Neural cell (in vitro differentiated cells): ENCODE data around the gene TSPAN18. TPM values are rescaled to one million over a fixed set of nuclear protein-coding genes. Genes with fewer than 3 reads are reported as not detected.

ENCODE experiments used
- H2AFZ ChIP-seq: fragments of 200-600, 300-800 bp; sonication (generic), shearing (Covaris generic); 2 replicates; pipeline ENCODE4 v1.6.0; 2014; ENCODE audit warnings: low read depth, mild to moderate bottlenecking, antibody characterized with exemption, low read length, moderate library complexity
- H3F3A ChIP-seq: fragments of 200-600 bp; shearing (Covaris generic); 2 replicates; pipeline ENCODE4 v1.6.1; 2016; ENCODE audit warnings: mild to moderate bottlenecking, moderate library complexity, mixed read lengths, antibody characterized with exemption, low read length; ENCODE audit not compliant: insufficient read depth, poor library complexity, severe bottlenecking
- H3K27ac ChIP-seq: fragments of 200-600, 300-800 bp; sonication (generic), shearing (Covaris generic); 2 replicates; pipeline ENCODE4 v1.5.1; 2014; ENCODE audit warnings: mild to moderate bottlenecking, low read length, moderate library complexity
- H3K27me3 ChIP-seq: fragments of 300-800, 200-600 bp; sonication (generic), shearing (Covaris generic); 2 replicates; pipeline ENCODE4 v1.6.0; 2014; ENCODE audit warnings: mild to moderate bottlenecking, low read depth, low read length, moderate library complexity; ENCODE audit not compliant: insufficient read depth
- H3K36me3 ChIP-seq: fragments of 300-800, 200-600 bp; sonication (generic), shearing (Covaris generic); 2 replicates; pipeline ENCODE4 v1.5.1; 2014; ENCODE audit warnings: mild to moderate bottlenecking, antibody characterized with exemption, low read length, moderate library complexity; ENCODE audit not compliant: insufficient read depth
- H3K4me2 ChIP-seq: fragments of 300-800, 200-600 bp; sonication (generic), shearing (Covaris generic); 2 replicates; pipeline ENCODE4 v1.6.0; 2014; ENCODE audit warnings: mild to moderate bottlenecking, low read length
- H3K4me3 ChIP-seq: fragments of 300-800, 200-600 bp; sonication (generic), shearing (Covaris generic); 2 replicates; pipeline ENCODE4 v1.5.1; 2014; ENCODE audit warnings: mild to moderate bottlenecking, low read length, moderate library complexity
- H3K79me2 ChIP-seq: fragments of 200-600 bp; shearing (Covaris generic); replicated peaks from 2 replicates; pipeline ENCODE4 v1.6.0; 2014; ENCODE audit warnings: mild to moderate bottlenecking, low read length, moderate library complexity; ENCODE audit not compliant: insufficient read depth
- H3K9ac ChIP-seq: fragments of 300-800, 200-600 bp; sonication (generic), shearing (Covaris generic); 2 replicates; pipeline ENCODE4 v1.6.1; 2016; ENCODE audit warnings: mild to moderate bottlenecking, low read length, mixed read lengths
- H3K9me2 ChIP-seq: fragments of 200-600 bp; shearing (Covaris generic); 2 replicates; pipeline ENCODE4 v1.6.1; 2016; ENCODE audit warnings: mild to moderate bottlenecking, low read length, mixed read lengths; ENCODE audit not compliant: insufficient read depth
- H3K9me3 ChIP-seq: fragments of 200-600, 300-800 bp; sonication (generic), shearing (Covaris generic); 2 replicates; pipeline ENCODE4 v1.6.1; 2016; ENCODE audit warnings: mild to moderate bottlenecking, mixed run types, low read length, moderate library complexity, mixed read lengths
- H4K20me1 ChIP-seq: fragments of 200-600 bp; shearing (Covaris generic); 2 replicates; pipeline ENCODE4 v1.6.1; 2016; ENCODE audit warnings: mild to moderate bottlenecking, mixed run types; ENCODE audit not compliant: insufficient read depth
- EP300 ChIP-seq: fragments of 450-650 bp; conservative IDR thresholded peaks from 2 replicates; pipeline ENCODE4 v1.6.1; 2014; ENCODE audit warnings: antibody characterized with exemption, mild to moderate bottlenecking, moderate library complexity; ENCODE audit not compliant: poor library complexity, severe bottlenecking
- EZH2 ChIP-seq: fragments of 200-600, 300-800 bp; shearing (Covaris generic), sonication (generic); IDR thresholded peaks from 2 replicates; pipeline ENCODE4 v1.6.1; 2014; ENCODE audit warnings: antibody characterized with exemption, low read length, borderline replicate concordance, mild to moderate bottlenecking; ENCODE audit not compliant: insufficient read depth, poor library complexity, severe bottlenecking
- MXI1 ChIP-seq: fragments of 450-650 bp; conservative IDR thresholded peaks from 2 replicates; pipeline ENCODE4 v1.6.1; 2014; ENCODE audit warnings: antibody characterized with exemption, mild to moderate bottlenecking; ENCODE audit not compliant: poor library complexity, severe bottlenecking
- POLR2AphosphoS5 ChIP-seq: IDR thresholded peaks from 2 replicates; pipeline ENCODE4 v1.6.1; 2012
- RAD21 ChIP-seq: fragments of 450-650 bp; conservative IDR thresholded peaks from 2 replicates; pipeline ENCODE4 v1.6.1; 2014; ENCODE audit warnings: antibody characterized with exemption, mild to moderate bottlenecking, moderate library complexity
- SMC3 ChIP-seq: fragments of 450-650 bp; conservative IDR thresholded peaks from 2 replicates; pipeline ENCODE4 v1.6.1; 2014; ENCODE audit warnings: antibody characterized with exemption, mild to moderate bottlenecking, moderate library complexity; ENCODE audit not compliant: poor library complexity
- TAF1 ChIP-seq: IDR thresholded peaks from 2 replicates; pipeline ENCODE4 v1.6.1; 2012; ENCODE audit warnings: low read depth
- polyA plus RNA-seq: library from polyadenylated mRNA; depleted of rRNA; stranded (reverse); fragments of >200 nt; gene quantifications from 2 replicates; pipeline ENCODE4 v1.2.3, GENCODE V29; 2014
- TF ChIP-seq, protein P1 (sequence below): fragments of 450-650 bp; IDR thresholded peaks from 2 replicates; pipeline ENCODE4 v1.5.1; 2014; ENCODE audit warnings: antibody characterized with exemption, mild to moderate bottlenecking, moderate library complexity; ENCODE audit not compliant: poor library complexity, severe bottlenecking
- TF ChIP-seq, protein P2 (sequence below): IDR thresholded peaks from 2 replicates; pipeline ENCODE4 v1.6.1; 2012; ENCODE audit warnings: borderline replicate concordance

TSPAN18 gene
- polyA plus RNA-seq, 1 donor from 2014 or later = 8.4 TPM

DNA sequence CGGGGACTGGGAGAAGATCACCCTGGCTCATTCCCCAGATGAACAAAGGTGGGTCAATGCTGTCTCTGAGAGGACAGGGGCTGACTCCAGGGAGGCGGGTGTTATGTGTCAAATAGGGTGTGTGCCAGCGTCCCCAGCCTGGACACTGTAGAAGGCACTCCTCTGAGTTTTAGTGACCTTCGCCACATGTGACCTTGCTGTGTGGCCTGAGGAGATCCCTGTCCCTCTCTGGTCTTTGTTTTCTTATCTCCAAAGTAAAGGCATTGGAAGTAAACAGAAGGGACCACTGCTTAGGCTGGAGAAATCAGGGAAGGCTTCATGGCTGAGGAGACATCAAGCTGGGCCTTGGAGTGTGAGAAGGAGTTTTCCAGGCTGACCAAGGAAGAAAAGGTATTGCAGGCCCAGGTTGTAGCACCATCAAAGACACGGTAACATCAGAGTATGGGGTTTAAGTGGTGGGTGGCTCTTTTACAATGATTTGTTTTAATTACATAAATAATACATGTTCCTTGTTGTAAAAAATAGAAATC, 149.5 kb downstream of the TSPAN18 start:
- Histone ChIP-seq H2AFZ (no peak overlapping the region), H3K9me3 (no peaks in the 10 kb centered on the region), H3K9me2 (no peaks in the 10 kb centered on the region), H3K9ac (no peak overlapping the region), H3K27me3 (no peaks in the 10 kb centered on the region), H3K36me3 (no peaks in the 10 kb centered on the region), H3K4me3 (no peak overlapping the region), H3K79me2 (no peaks in the 10 kb centered on the region), H4K20me1 (no peaks in the 10 kb centered on the region), H3K4me2 (no peak overlapping the region), H3F3A (no peaks in the 10 kb centered on the region), H3K27ac (peak overlapping the region; percentile 48)
- TF ChIP-seq SMC3 (no peak), RAD21 (no peak), POLR2AphosphoS5 (no peak), EZH2 (no peak), EP300 (no peak), MXI1 (no peak), TAF1 (no peak)
- TF ChIP-seq, protein P1, sequence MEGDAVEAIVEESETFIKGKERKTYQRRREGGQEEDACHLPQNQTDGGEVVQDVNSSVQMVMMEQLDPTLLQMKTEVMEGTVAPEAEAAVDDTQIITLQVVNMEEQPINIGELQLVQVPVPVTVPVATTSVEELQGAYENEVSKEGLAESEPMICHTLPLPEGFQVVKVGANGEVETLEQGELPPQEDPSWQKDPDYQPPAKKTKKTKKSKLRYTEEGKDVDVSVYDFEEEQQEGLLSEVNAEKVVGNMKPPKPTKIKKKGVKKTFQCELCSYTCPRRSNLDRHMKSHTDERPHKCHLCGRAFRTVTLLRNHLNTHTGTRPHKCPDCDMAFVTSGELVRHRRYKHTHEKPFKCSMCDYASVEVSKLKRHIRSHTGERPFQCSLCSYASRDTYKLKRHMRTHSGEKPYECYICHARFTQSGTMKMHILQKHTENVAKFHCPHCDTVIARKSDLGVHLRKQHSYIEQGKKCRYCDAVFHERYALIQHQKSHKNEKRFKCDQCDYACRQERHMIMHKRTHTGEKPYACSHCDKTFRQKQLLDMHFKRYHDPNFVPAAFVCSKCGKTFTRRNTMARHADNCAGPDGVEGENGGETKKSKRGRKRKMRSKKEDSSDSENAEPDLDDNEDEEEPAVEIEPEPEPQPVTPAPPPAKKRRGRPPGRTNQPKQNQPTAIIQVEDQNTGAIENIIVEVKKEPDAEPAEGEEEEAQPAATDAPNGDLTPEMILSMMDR = no peak
- TF ChIP-seq, protein P2, sequence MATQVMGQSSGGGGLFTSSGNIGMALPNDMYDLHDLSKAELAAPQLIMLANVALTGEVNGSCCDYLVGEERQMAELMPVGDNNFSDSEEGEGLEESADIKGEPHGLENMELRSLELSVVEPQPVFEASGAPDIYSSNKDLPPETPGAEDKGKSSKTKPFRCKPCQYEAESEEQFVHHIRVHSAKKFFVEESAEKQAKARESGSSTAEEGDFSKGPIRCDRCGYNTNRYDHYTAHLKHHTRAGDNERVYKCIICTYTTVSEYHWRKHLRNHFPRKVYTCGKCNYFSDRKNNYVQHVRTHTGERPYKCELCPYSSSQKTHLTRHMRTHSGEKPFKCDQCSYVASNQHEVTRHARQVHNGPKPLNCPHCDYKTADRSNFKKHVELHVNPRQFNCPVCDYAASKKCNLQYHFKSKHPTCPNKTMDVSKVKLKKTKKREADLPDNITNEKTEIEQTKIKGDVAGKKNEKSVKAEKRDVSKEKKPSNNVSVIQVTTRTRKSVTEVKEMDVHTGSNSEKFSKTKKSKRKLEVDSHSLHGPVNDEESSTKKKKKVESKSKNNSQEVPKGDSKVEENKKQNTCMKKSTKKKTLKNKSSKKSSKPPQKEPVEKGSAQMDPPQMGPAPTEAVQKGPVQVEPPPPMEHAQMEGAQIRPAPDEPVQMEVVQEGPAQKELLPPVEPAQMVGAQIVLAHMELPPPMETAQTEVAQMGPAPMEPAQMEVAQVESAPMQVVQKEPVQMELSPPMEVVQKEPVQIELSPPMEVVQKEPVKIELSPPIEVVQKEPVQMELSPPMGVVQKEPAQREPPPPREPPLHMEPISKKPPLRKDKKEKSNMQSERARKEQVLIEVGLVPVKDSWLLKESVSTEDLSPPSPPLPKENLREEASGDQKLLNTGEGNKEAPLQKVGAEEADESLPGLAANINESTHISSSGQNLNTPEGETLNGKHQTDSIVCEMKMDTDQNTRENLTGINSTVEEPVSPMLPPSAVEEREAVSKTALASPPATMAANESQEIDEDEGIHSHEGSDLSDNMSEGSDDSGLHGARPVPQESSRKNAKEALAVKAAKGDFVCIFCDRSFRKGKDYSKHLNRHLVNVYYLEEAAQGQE = no peak

DNA sequence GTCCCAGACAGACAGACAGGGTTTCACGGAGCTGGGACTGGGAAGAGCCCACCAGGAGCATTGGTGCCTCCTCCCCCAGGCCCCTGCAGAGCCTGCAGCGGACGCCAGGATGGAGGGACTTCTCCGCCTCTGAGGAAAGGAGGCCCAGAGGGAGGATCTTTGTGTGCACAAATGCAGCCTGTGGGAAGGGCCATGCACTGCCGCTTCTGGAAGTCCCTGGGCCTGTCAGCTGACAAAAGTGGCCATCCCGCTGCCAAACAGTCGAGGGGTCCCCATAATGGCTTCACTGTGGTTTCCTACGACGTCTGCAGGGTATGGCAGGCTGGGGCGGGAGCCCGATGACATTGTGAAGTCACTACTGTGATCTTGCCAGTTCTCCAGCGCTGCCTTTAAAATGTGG, 150.1 kb downstream of the TSPAN18 start:
- peak overlapping the region; percentile 21 for H3K9ac ChIP-seq
- no peaks in the 10 kb centered on the region for H3K9me3 ChIP-seq
- peak overlapping the region; percentile 48 for H3K27ac ChIP-seq
- H4K20me1 ChIP-seq = no peaks in the 10 kb centered on the region
- H3K9me2 ChIP-seq = no peaks in the 10 kb centered on the region
- no peak overlapping the region for H3K4me2 ChIP-seq
- no peaks in the 10 kb centered on the region for H3K27me3 ChIP-seq
- no peaks in the 10 kb centered on the region for H3F3A ChIP-seq
- no peaks in the 10 kb centered on the region for H3K79me2 ChIP-seq
- TF ChIP-seq MXI1 = no peak
- no peak for TF ChIP-seq EP300
- TF ChIP-seq EZH2 = no peak
- no peak for TF ChIP-seq TAF1
- TF ChIP-seq, protein P2 = no peak
- no peak for TF ChIP-seq SMC3
- TF ChIP-seq POLR2AphosphoS5 = no peak
- TF ChIP-seq, protein P1 = no peak
- no peak for TF ChIP-seq RAD21
- H3K36me3 ChIP-seq = no peaks in the 10 kb centered on the region
- no peak overlapping the region for H2AFZ ChIP-seq
- no peak overlapping the region for H3K4me3 ChIP-seq
